Measurements from ENCODE around the gene MIGA2. TPM values are rescaled to one million over a fixed set of nuclear protein-coding genes. Genes with fewer than 3 reads are reported as not detected.
"Not testable (repeated sequence)": the region's sequence is repeated elsewhere in the genome, so short reads cannot be mapped to it uniquely, and the experiment has no call there.

The MIGA2 gene, protein sequence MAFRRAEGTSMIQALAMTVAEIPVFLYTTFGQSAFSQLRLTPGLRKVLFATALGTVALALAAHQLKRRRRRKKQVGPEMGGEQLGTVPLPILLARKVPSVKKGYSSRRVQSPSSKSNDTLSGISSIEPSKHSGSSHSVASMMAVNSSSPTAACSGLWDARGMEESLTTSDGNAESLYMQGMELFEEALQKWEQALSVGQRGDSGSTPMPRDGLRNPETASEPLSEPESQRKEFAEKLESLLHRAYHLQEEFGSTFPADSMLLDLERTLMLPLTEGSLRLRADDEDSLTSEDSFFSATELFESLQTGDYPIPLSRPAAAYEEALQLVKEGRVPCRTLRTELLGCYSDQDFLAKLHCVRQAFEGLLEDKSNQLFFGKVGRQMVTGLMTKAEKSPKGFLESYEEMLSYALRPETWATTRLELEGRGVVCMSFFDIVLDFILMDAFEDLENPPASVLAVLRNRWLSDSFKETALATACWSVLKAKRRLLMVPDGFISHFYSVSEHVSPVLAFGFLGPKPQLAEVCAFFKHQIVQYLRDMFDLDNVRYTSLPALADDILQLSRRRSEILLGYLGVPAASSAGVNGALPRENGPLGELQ
- total RNA-seq (2014; rRNA removed; shearing (Covaris generic)) = 10.2 and 15.6 TPM in 2 replicates
- 87.2 and 95.3 TPM in 2 replicates for polyA plus RNA-seq (2014; cell fraction: nucleus; rRNA removed)

DNA sequence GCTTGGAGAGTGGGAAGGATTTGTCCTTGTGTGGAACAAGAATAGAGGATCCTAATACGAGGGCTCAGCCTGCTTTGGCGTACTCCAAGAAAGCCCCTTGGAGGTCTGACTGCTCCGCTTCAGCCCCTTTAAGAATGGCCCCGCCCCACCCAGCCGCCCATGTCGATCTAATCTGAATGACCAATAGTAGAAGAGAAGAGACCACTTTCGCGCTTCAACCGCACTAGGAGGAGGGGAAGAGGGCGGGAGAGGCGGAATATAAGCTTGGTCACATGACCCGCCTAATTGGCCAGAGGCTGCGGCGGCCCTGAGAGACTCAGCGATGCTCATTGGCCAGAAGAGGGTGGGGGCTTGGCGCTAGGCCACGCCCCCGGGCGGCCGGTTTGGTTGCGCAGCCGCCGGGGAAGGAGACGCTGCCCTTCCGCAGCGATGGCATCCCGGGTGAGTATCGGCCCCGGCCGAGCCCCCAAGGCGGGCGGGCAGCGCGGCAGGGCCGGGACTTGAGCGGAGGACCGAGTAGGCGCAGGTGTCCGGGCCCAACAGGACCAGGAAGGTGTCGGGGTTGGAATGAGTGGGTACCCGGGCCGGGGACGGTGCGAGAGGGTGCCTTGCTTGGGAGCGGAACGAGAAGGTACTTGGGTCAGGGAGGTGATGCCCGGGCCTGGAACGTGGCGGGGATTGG lies at the start of gene MIGA2:
Gene MIGA2, plus strand, starts transcription at position 386 of the 682 bp plus-strand sequence. CDS start 3,969 bp downstream, outside the sequence.
- DNase-seq (ENCODE audit: extremely low read depth, low read depth) = peak; percentile 99

DNA sequence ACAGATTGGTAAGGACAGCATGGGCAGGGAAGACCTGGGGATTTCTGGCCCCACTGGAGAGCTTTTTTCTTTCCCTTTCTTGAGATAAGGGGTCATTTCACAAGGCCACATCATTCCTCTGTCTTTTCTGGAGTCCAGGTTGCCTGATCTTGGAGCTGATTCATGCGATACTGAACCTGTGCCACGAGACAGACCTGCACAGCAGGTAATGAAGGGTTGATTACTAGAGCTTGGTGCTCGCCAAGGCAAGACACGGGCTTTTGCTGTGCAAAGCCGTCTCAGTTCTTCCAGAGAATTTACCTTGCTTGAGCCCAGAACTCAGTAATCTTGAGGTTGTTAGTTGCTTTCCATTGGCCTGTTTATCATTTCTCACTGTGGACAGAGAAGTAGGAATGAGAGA lies 49.8 kb upstream of the MIGA2 start:
- DNase-seq (ENCODE audit: extremely low read depth, low read depth) = no peak

DNA sequence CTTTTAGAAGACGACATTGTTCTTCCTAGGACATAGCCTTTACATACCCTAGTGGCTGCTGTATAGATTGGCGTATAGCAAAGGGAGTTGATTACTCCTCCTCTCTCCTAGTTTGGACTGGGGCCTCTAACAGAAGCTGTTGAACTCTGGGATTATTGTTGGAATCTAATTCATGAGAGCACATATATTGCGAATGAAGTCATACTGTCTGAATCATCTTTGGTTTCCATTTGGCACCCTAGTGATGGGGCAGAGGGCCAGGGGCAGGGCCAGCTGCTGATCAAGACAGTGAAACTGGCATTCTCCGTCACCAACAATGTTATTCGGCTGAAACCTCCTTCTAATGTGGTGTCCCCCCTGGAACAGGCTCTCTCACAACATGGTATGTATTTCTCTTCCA lies 48.6 kb upstream of the MIGA2 start:
- no peak for DNase-seq (ENCODE audit: extremely low read depth, low read depth)

DNA sequence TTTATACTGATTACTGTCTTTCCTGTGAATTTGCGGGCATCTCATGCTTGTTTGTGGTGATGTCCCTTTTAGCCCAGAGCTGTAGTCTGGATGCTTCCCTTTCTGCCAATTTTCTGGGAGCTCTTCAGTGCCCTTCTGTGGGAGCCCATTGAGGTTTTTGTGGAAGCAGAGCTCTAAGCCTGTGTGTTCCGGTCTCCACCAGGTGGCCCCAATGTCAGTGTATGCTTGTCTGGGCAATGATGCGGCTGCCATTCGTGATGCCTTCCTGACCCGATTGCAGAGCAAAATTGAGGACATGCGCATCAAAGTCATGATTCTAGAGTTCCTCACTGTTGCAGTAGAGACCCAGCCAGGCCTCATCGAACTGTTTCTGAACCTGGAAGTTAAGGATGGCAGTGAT lies 43.4 kb upstream of the MIGA2 start:
- DNase-seq (ENCODE audit: extremely low read depth, low read depth) = peak; percentile 13

DNA sequence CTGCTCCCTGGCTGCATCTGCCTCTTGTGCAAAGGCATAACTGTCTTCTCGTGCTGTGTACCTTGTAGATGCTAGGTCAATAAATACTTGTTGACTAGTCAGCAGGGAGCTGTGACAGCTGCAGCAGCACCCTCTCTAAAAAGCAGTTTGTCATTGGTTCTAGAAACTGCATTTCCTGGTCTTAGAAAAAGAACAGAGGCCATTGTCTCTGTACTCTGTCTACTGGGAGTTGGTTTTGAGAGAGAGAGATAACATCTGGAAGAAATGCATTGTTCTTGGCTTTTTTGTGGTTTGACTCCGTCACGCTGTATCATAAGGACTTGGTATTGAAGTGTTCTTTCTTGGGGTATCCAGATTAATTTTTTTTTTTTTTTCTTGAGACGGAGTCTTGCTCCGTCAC lies 40.6 kb upstream of the MIGA2 start:
- no peak for DNase-seq (ENCODE audit: extremely low read depth, low read depth)

DNA sequence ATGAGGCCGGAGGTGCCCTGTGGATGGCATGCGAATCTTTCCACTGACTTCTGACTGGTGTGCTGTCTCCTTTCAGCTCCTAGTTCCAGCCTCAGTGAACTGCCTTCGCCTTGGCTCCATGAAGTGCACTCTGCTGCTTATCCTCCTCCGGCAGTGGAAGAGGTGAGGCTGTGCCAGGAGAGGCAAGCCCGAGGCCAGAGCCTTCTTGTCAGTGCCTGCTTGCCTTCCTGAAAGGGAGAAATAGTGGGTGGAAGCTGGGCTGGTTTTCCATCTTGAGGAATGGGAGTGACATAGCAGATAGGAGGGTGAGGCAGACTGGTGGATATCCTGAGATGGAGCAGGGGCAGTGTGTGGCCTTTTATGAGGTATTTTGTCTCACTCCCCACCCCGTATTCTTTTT lies 38.0 kb upstream of the MIGA2 start:
- no peak for DNase-seq (ENCODE audit: extremely low read depth, low read depth)

DNA sequence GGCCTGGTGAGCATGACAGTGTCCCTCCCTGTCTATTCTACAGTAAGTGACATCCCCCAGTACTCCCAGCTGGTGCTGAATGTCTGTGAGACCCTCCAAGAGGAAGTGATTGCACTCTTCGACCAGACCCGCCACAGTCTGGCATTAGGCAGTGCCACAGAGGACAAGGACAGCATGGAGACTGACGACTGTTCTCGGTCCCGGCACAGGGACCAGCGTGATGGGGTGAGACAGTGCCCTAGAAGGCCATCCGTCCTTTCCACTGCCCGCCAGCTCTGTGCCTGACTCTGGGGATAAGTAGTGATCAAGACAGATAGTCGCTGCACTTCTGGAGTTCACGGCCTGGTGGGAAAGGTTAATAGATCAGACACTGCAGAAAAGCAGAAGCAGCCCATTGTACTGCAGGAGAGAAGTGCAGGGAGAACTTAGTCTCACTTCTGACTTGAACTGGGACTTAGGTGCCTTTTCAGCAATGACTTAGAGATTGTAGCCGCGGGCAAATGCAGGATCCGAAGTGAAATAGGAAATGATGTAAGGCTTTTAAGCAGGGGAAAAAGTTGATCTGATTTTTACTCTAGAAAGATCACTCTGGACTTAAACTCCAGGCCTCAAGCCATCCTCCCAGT lies 36.7 kb upstream of the MIGA2 start:
- no peak for DNase-seq (ENCODE audit: extremely low read depth, low read depth)

DNA sequence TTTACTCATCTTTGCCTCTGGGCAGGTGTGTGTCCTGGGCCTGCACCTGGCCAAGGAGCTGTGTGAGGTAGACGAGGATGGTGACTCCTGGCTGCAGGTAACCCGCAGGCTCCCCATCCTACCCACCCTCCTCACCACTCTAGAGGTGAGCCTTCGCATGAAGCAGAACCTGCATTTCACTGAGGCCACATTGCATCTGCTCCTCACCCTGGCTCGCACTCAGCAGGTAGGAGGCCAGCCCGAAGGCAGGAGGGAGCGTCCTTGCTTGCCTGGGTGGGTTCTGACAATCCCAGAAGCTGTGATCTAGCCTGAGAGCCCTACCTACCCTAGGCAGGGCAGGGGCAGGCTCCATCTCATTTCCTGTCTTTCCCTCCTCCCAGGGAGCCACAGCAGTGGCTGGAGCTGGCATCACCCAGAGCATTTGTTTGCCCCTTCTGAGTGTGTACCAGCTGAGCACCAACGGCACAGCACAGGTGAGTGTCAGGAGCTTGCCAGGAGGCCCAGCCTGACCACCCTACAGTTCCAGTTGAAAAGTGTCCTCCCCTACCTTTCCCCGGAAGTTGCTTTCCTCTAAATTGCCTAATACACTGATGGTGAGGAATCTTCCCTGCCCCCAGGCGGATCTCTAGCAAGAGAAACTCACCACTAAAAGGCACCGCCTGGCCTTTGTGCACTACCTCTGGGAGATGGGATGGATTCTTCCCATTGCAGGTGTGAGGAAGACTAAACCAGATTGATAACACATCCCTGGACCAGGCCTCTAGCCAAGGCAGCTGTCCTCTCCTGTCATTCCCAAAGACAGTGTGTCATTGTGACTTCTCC lies 34.7 kb upstream of the MIGA2 start:
- no peak for DNase-seq (ENCODE audit: extremely low read depth, low read depth)

DNA sequence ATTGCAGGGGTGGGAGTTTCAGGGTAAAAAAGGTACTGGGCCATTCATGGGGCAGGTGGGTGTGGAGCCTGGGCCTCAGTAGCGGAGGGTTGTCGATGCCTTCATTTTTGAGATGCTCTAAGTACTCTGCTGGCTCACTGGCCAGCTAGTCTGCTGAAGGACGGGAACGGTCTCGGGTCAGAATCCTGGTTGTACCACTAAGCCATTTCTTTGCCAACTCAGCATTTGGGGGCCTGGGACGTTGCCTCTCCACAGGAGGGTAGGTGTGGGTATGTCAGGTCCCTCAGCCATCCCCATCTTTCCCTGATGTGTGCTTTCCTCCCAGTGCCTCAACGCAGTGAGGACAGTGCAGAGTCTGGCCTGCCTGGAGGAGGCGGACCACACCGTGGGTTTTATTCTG lies 33.4 kb upstream of the MIGA2 start:
- no peak for DNase-seq (ENCODE audit: extremely low read depth, low read depth)

DNA sequence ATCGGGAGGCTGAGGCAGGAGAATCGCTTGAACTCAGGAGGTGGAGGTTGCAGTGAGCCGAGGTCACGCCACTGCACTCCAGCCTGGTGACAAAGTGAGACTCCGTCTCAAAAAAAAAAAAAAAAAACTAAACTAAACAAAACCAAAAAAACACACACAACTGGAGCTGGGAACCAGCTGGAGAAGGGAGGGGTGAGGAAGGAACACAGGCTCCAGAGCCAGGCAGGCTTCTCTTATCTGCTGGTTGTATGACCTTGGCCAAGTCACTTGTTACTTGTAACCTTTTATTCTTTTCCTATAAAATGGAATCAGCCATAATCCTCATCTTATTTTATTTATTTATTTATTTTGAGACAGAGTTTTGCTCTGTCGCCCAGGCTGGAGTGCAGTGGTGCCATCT lies 32.3 kb upstream of the MIGA2 start:
- not testable (repeated sequence) for DNase-seq (ENCODE audit: extremely low read depth, low read depth)

DNA sequence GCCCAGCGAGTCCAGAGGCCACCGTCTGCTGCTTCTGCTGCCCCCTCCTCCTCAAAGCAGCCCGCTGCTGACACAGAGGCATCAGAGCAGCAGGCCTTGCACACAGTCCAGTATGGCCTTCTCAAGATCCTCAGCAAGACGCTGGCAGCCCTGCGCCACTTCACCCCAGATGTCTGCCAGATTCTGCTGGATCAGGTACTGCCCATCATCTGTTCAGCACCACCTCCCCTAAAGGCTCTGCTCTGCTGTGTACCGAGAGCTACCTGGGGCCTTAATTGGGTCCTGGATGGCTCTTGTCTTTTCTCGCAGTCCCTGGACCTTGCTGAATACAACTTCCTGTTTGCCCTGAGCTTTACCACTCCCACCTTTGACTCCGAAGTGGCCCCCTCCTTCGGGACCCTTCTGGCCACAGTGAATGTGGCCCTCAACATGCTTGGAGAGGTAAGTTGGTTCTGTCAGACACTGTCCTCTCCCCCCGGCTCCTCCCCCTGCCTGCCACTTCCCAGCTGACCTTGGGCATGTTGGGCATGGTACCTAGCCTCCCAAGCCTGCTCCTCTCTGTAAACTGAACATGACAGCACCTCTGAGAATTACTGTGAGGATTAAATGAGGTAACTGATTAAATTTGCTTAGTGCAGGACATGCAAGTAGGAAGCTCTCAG lies 31.0 kb upstream of the MIGA2 start:
- no peak for DNase-seq (ENCODE audit: extremely low read depth, low read depth)

DNA sequence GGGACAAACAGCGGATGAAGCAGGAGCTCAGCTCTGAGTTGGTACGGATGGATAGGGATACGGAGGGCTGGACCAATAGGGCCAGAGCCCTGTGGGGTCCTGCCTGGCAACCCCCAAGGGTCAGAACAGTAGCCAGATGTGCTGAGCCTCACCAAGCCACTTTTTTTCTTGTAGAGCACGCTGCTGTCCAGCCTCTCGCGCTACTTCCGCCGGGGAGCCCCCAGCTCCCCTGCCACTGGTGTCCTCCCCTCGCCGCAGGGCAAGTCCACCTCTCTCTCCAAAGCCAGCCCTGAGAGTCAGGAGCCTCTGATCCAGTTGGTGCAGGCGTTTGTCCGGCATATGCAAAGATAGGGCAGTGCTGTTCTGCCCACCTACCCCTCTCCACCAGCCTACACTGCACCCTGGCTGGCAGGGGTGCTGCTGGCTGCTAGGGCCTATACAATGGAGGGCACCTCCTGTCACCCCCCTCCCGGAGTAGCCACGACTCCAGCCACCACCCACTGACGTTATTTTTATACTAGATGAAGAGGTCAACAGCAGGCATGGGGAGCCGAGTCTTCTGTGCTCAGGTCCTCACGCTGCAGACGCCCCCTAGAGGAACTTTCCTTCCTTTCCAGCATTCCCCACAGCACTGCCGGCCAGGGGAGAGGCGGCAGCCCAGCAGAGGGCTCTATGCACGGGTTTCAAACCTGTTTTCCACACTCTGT lies 29.9 kb upstream of the MIGA2 start:
- peak; percentile 79 for DNase-seq (ENCODE audit: extremely low read depth, low read depth)

DNA sequence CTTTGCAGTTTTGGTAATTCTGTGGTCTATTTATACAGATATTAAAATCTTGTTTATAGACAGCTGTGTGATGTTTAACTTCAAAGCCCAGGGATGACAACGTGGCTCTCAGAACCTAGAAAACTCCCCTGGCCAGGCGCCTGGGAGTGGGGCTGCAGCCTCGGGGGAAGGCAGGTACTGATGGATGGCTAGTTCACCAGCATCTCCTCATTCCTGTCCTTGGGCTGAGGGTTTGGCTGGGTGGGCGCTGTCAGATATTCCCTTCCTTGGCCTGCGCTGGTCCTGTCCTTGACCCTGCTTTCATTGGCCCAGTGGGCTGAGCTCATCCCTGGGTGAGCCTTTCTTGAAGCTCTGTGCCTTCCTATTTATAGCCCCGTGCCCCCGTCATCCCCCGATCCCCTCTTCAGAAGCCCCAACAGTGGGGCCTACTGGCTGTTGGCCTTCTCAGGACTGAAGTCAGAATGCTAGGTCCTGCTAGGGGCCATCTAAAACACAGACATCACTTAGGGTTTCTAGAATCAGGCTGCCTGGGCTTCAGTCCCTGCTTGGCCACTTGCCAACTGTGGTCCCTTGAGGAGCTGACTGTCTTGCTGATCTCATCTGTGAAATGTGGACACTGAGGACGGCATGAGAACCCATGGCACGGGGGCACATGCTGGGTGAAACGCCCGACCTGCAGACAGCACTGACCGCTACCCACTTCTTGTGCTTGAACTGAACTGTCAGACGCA lies 29.2 kb upstream of the MIGA2 start:
- no peak for DNase-seq (ENCODE audit: extremely low read depth, low read depth)

DNA sequence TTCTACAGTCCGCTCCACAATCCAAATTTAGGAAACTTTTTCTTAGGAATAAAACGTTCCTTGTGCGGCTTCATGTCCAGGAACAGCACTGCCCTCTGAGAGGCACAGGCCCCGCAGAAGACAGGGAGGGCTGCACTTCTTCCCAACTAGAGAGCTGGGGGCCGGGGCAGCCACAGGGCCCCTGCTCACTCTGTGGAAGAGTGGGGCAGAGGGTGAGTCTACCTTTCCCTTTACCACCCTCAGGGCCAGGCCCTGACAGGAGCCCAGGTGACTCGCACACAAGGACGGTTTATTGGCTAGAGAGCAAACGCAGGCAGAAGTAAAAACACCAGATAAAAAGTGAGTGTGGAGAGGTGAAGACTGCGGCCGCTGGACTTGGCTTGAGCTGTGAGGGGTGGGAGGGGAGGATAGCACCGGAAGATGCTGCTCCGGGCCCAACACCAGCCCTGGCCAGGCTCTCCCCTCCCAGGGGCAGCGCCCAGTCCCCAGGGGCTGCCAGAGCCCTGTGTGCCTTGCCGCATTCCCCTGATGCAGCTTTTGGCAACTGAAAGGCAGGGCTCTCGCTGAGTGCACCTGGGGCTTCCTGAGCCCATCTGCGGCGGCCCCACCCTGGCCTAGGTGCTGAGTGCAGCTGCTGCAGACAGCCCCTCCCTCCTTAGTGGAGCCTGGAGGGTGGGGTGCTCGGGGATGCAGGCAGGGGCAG lies 28.5 kb upstream of the MIGA2 start:
- no peak for DNase-seq (ENCODE audit: extremely low read depth, low read depth)

DNA sequence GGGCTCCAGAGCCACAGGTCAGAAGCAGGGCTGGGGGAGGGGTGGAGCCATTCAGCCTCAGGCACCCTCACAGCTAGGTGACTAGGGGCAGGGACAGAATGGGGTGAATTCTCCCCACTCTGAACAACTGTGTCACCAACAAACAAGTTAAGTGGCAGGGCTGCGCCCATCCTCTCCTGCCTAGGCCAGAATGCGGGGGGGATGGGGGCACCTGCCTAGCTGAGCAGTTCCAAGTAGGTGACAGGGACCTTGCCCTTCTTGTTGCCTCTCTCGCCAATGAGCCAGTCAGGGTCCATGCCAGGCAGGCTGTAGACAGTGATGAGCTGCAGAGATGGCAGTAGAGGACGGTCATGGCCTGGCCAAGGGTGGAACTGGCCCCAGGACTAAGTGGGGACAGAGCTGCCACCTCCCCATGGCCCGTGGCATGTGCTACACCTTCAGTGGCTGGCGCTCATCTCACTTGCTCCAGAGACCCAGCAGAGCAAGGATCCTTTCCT lies 27.9 kb upstream of the MIGA2 start:
- no peak for DNase-seq (ENCODE audit: extremely low read depth, low read depth)

DNA sequence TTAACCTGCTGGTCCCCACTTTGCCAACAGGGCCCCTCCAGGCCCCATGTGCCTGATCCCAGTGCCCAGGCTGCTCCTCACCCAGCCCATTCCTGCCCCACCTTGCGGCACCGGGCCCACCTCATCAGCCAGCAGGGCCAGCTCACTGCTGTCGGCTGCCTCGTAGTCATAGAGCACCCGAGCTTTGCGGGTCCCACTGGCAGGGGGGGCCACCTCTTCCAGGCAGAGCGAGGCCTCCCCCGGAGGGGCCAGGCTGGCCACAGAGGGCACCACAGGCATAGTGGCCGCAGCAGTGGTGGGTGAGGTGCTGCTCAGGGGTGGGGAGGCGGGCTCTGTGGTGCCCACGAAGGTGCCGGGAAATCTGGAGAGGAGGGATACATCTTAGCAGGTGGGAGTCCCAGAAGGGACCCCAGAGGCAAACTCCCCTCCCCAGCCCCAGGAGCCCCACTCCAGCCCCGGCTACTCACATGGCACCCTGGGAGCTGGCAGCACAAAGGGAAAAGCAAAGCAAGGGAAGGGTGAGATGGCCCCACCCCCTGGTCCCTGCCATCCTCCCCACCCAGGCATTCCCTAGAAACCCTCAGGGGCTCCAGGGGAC lies 27.3 kb upstream of the MIGA2 start:
- DNase-seq (ENCODE audit: extremely low read depth, low read depth) = no peak

DNA sequence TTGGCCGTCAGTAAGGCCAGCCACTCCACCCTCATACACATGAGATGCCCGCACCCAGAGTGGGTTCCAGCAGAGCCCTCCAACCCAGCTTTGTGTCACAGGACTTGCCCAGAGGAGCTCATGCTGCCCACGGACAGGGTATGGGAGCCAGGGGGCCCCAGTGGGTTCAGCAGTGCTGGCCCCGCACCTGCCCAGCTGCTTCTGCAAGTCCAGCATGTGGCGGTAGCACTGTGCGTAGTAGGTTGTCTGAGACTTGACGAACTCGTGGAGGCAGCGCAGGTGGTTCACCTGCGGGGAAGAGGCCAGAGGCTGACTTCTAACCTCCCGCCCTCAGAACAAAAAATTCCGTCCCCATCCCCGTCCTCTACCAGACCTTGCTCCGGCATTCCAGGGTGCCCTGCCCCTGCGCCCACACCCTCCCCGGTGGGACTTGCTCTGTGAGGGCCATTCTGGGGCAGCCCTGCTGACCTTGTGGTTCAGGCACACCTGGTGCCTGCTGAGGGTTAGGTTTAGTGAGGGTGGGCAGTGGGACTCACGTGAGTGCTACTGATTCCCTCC lies 26.8 kb upstream of the MIGA2 start:
- DNase-seq (ENCODE audit: extremely low read depth, low read depth) = no peak
